Measurements from ENCODE around the gene KRTAP5-11.
"Not testable (repeated sequence)": the region's sequence is repeated elsewhere in the genome, so short reads cannot be mapped to it uniquely, and the experiment has no call there.

KRTAP5-11 gene

GRCh38 chr11:71544525-71545214 lies 38.0 kb downstream of the KRTAP5-11 start:
- H3K4me3 ChIP-seq (ENCODE audit: low read depth, low read length), result no peak overlapping the region
- no peak for DNase-seq (ENCODE audit: low read depth)

GRCh38 chr11:71543866-71544265 lies 38.8 kb downstream of the KRTAP5-11 start:
- H3K4me3 ChIP-seq (ENCODE audit: low read depth, low read length), result no peak overlapping the region
- DNase-seq (ENCODE audit: low read depth), result no peak
- no peak for TF ChIP-seq CTCF (IDR thresholded peaks at IDR 0.05; ENCODE audit: control insufficient read depth, extremely low read depth, insufficient read depth)

More at GRCh38 chr11:71544525-71545214, 38.0 kb downstream of the KRTAP5-11 start:
- no peak for TF ChIP-seq CTCF (IDR thresholded peaks at IDR 0.05; ENCODE audit: control insufficient read depth, extremely low read depth, insufficient read depth)

GRCh38 chr11:71542879-71543777 lies 39.5 kb downstream of the KRTAP5-11 start:
- no peak overlapping the region for H3K4me3 ChIP-seq (ENCODE audit: low read depth, low read length)

GRCh38 chr11:71542382-71542781 lies 40.3 kb downstream of the KRTAP5-11 start:
- H3K4me3 ChIP-seq (ENCODE audit: low read depth, low read length), result no peak overlapping the region
- DNase-seq (ENCODE audit: low read depth), result no peak
- TF ChIP-seq CTCF (IDR thresholded peaks at IDR 0.05; ENCODE audit: control insufficient read depth, extremely low read depth, insufficient read depth), result no peak

More at GRCh38 chr11:71542879-71543777, 39.5 kb downstream of the KRTAP5-11 start:
- TF ChIP-seq CTCF (IDR thresholded peaks at IDR 0.05; ENCODE audit: control insufficient read depth, extremely low read depth, insufficient read depth), result no peak
- no peak for DNase-seq (ENCODE audit: low read depth)

GRCh38 chr11:71540521-71541304 lies 42.0 kb downstream of the KRTAP5-11 start:
- H3K4me3 ChIP-seq (ENCODE audit: low read depth, low read length); DNase-seq (ENCODE audit: low read depth): not testable (repeated sequence)

GRCh38 chr11:71539971-71540370 lies 42.7 kb downstream of the KRTAP5-11 start:
- H3K4me3 ChIP-seq (ENCODE audit: low read depth, low read length); DNase-seq (ENCODE audit: low read depth): not testable (repeated sequence)

- no peak for TF ChIP-seq CTCF (IDR thresholded peaks at IDR 0.05; ENCODE audit: control insufficient read depth, extremely low read depth, insufficient read depth)
- H3K4me3 ChIP-seq (ENCODE audit: low read depth, low read length), result no peak overlapping the region
- no peak for DNase-seq (ENCODE audit: low read depth)
Measured at GRCh38 chr11:71539017-71539416, 43.7 kb downstream of the KRTAP5-11 start.

All from LNCaP clone FGC (cell line).